Adrenal gland (tissue), 12 donors: ENCODE data around the gene JARID2. TPM values are rescaled to one million over a fixed set of nuclear protein-coding genes. Genes with fewer than 3 reads are reported as not detected.
"Not testable (repeated sequence)": the region's sequence is repeated elsewhere in the genome, so short reads cannot be mapped to it uniquely, and the experiment has no call there.

Experiments
- DNase-seq, 7 donors: peaks; one replicate each; pipeline ENCODE4 v3.0.0-alpha.2; 2019 to 2020
- H3K27ac ChIP-seq, 5 donors: fragments of 200-600 bp; sonication (generic) in 4 of 5; 1 replicate in 3 of 5; 2 replicates in 2 of 5; pipeline versions ENCODE4 v1.5.1 to v1.8.0; 2016 to 2020; ENCODE audit warnings: mild to moderate bottlenecking in 1 of 5
- H3K27me3 ChIP-seq: fragments of 200-600 bp; 2 replicates; pipeline ENCODE4 v1.8.0; 2021
- H3K36me3 ChIP-seq, 2 donors: fragments of 200-600 bp; replicated peaks in 1 of 2; 1 replicate in 1 of 2; 2 replicates in 1 of 2; pipeline versions ENCODE4 v1.5.1 to v1.8.0; 2018 to 2022
- H3K4me1 ChIP-seq, 2 donors: fragments of 200-600 bp; replicated peaks in 1 of 2; 1 replicate in 1 of 2; 2 replicates in 1 of 2; pipeline versions ENCODE4 v1.5.1 to v1.8.0; 2018 to 2021
- H3K4me3 ChIP-seq, 4 donors: fragments of 200-600 bp; sonication (generic) in 3 of 4; one replicate each; pipeline ENCODE4 v1.5.1; 2016 to 2018
- H3K9me3 ChIP-seq, 3 donors: fragments of 200-600 bp; sonication (generic) in 1 of 3; replicated peaks in 1 of 3; 1 replicate in 2 of 3; 2 replicates in 1 of 3; pipeline versions ENCODE4 v1.5.1 to v1.8.0; 2016 to 2021
- CTCF ChIP-seq, 6 experiments: fragments of 450-650 bp in 4 of 6; fragments of 200-600 bp in 2 of 6; sonication (generic) in 1 of 6; IDR thresholded peaks; 1 replicate in 5 of 6; 2 replicates in 1 of 6; pipeline versions ENCODE4 v1.5.1 to v1.8.0; 2016 to 2021; ENCODE audit warnings: antibody characterized with exemption in 6 of 6, mild to moderate bottlenecking in 2 of 6, moderate library complexity in 1 of 6
- POLR2A ChIP-seq, 2 donors: fragments of 450-650 bp; IDR thresholded peaks; one replicate each; pipeline ENCODE4 v1.6.1; 2017; ENCODE audit warnings: antibody characterized with exemption in 2 of 2, mild to moderate bottlenecking in 2 of 2, moderate library complexity in 1 of 2
- WGBS, 4 donors: extraction: QIAGEN DNeasy Blood & Tissue Kit in 2 of 4; methylation state at CpG; one replicate each; pipeline versions ENCODE4 v1.1.5 to v1.1.7; 2013 to 2017; 5-methylcytosine and 5-hydroxymethylcytosine counted together
- intact Hi-C, 2 donors: fragments of 100-400 bp; cut with DNase I; formaldehyde crosslinking; loops; one replicate each; pipeline versions ENCODE4 v1.14.1 to v1.15.0; 2022 to 2023
- polyA plus RNA-seq, 3 donors: library from polyadenylated mRNA; stranded (reverse); fragments of 200-250 nt in 2 of 3; fragments of 350-450 nt in 1 of 3; fragmentation: Illumina TruSeq in 1 of 3; extraction: RNeasy Lipid Tissue Mini Kit (QIAGEN cat#74804) in 1 of 3; gene quantifications; one replicate each; pipeline ENCODE4 v1.2.3, GENCODE V29; 2013 to 2014
- total RNA-seq, 9 donors: library from RNA; depleted of rRNA in 4 of 9; stranded (reverse); fragments of >200 nt in 4 of 9; fragments of 120-200 nt in 1 of 9; fragmentation: NEBNext Ultra II Directional in 1 of 9; extraction: Animal tissue kit (Norgen Biotek cat#: 25700) in 1 of 9; gene quantifications; one replicate each; pipeline versions ENCODE4 v1.1.0 to v1.2.4, GENCODE V29; 2013 to 2023
- donor health status: healthy with polysubstance abuse.
- donor health status: Bipolar disorder and iron deficiency.
- donor health status: DM: yes; HTN: yes; CAD: no.
- donor health status: DM: no; HTN: no; CAD: no.
- donor health status: DM: no; HTN: no; CAD: no.
- donor health status: DM: yes; HTN: yes; CAD: no.

The JARID2 gene
- total and polyA plus RNA-seq, 12 donors: 3.0 to 13.6 (median 8.2) TPM

- 63 to 76% (median 69%) methylated on average over 6 of the region's 6 CpGs for WGBS, 4 donors
- no peak for DNase-seq
Measured at GRCh38 chr6:15413466-15414234, 167.8 kb downstream of the JARID2 start.

GRCh38 chr6:15414235-15414612 is 168.4 kb downstream of the JARID2 start:
- Histone ChIP-seq H3K36me3 (no peaks in the 10 kb centered on the region), H3K4me3 (no peak overlapping the region), H3K27me3 (no peaks in the 10 kb centered on the region), H3K27ac (no peak overlapping the region), H3K4me1 (peaks cover 0 to 9% of the 10 kb centered on the region in 2 donors), H3K9me3 (peaks cover 0 to 3% (median 0%) of the 10 kb centered on the region in 3 donors)
- intact Hi-C loops: no loop called here
- TF ChIP-seq POLR2A (IDR thresholded peaks at IDR 0.05) (no peak), CTCF (IDR thresholded peaks at IDR 0.05) (no peak)
- no peak for DNase-seq
- 38 to 61% (median 51%) methylated on average over 2 of the region's 2 CpGs for WGBS, 4 donors

More at GRCh38 chr6:15413466-15414234, 167.8 kb downstream of the JARID2 start:
- Histone ChIP-seq H3K36me3 (no peaks in the 10 kb centered on the region), H3K4me1 (peaks cover 0 to 9% of the 10 kb centered on the region in 2 donors), H3K27me3 (no peaks in the 10 kb centered on the region), H3K27ac (no peak overlapping the region), H3K9me3 (no peaks in the 10 kb centered on the region), H3K4me3 (no peak overlapping the region)
- no peak for TF ChIP-seq POLR2A (IDR thresholded peaks at IDR 0.05)
- TF ChIP-seq CTCF (IDR thresholded peaks at IDR 0.05): no peak
- intact Hi-C loops: no loop called here

GRCh38 chr6:15415622-15416021 is 169.8 kb downstream of the JARID2 start:
- peaks cover 0 to 11% (median 0%) of the 10 kb centered on the region in 3 donors for H3K9me3 ChIP-seq
- 97 to 98% methylated on average over 16 to 30 of the region's 30 CpGs; no CpG with 5 or more reads in 2 of the 4 donors for WGBS, 4 donors

GRCh38 chr6:15416932-15417509 is 171.2 kb downstream of the JARID2 start:
- DNase-seq: no peak
- no peaks in the 10 kb centered on the region for H3K4me1 ChIP-seq
- H3K9me3 ChIP-seq: peaks cover 0 to 11% (median 0%) of the 10 kb centered on the region in 3 donors
- H3K27ac ChIP-seq: no peak overlapping the region
- H3K36me3 ChIP-seq: no peaks in the 10 kb centered on the region
- WGBS, 4 donors: 87 to 91% (median 88%) methylated on average over 6 of the region's 6 CpGs
- H3K4me3 ChIP-seq: no peak overlapping the region
- TF ChIP-seq CTCF (IDR thresholded peaks at IDR 0.05) (no peak), POLR2A (IDR thresholded peaks at IDR 0.05) (no peak)
- intact Hi-C loops: no loop called here
- no peaks in the 10 kb centered on the region for H3K27me3 ChIP-seq

More at GRCh38 chr6:15415622-15416021, 169.8 kb downstream of the JARID2 start:
- H3K27me3 ChIP-seq, intact Hi-C loops, H3K4me1 ChIP-seq, H3K36me3 ChIP-seq, H3K4me3 ChIP-seq, H3K27ac ChIP-seq, DNase-seq: not testable (repeated sequence)
